Activated CD4-positive, alpha-beta T cell treated with anti-CD3 and anti-CD28 coated beads for 24 hours (primary cell): ENCODE results near the gene BTNL3.
"Not testable (repeated sequence)": the region's sequence is repeated elsewhere in the genome, so short reads cannot be mapped to it uniquely, and the experiment has no call there.

Experiments used
- DNase-seq, 2 donors: peaks; one replicate each; pipeline ENCODE4 v3.0.0-alpha.2; 2020; ENCODE audit warnings: low read depth in 2 of 2

BTNL3 gene

DNA sequence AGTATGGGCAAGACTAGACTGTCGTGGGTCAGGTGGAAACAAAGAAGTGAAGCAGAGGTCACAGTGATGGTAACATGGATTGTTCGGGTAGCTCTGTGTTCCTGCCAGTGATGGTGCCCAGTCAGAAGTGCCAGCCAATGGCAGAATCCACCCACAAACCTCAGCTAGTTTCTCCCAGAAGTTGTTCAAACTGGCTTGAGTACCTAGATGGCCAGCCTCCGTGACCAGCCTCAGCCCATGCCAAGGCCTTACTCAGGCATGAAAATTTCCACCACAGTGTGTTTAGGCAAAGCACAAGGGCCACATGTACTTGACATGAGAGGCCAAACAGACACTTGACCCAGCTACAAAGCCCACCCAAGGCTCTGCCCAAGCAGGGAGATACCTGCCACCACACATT lies 32.0 kb downstream of the BTNL3 start:
- no peak for DNase-seq

DNA sequence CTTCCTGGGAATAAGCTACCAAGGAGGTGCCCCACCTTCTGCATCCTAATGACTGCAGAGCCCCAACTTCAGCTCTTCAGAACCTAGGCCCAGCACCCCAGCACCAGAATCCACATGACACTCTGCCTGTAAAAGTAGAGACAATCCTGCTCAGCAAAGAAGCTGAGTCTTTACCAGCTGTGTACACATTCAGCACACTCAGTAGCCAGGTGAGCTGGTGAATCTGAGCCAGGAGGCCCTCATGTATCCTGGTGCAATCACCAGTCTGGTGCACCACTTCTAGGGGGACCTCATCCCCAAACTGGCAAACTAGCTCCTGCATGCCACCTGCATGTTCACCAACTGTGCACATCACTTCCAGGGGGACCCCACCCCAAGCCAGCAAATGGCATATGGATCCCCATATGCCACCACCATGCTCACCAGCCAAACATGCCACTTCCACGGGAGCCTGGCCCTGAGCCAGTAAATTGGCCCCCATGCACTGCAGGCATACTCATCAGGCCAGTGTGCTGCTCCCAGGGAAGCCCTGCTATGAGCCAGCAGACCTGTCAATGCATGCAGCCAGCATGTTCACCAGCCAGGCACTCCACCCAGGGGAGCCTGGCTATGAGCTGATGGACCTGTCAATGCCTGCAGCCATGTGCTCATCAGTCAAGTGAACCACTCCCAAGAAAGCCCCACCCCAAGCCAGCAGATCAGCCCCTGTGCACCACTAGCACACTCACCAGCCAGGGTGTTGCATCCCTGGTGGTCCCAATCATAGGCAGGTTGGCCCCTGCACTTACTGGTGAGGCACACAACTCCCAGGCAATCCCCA lies 35.8 kb downstream of the BTNL3 start:
- DNase-seq = no peak

DNA sequence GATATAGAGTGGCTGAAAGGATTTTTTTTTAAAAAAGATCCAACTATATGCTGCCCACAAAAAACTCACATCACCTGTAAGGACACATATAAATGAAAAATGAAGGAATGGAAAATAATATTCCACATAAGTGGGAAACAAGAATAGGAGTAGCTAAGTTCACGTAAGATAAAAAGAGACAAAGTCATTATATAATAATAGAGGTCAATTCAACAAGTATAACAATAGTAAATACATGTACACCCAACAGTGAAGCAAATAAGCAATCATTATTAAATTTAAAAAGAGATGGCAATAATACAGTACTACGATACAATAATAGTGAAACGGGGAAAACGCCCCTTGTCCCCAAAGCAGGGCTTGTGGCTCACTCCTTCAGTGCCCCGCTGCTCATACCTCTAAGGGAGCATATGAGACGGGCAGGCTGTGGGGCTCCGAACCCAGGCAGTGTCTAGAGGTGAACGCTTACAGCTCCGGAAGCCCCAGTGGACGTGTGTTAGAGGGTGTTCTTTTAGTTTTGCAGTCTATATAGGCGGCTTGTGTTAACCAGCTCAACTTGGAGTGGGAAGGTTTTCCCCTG lies 38.9 kb downstream of the BTNL3 start:
- DNase-seq = no peak

DNA sequence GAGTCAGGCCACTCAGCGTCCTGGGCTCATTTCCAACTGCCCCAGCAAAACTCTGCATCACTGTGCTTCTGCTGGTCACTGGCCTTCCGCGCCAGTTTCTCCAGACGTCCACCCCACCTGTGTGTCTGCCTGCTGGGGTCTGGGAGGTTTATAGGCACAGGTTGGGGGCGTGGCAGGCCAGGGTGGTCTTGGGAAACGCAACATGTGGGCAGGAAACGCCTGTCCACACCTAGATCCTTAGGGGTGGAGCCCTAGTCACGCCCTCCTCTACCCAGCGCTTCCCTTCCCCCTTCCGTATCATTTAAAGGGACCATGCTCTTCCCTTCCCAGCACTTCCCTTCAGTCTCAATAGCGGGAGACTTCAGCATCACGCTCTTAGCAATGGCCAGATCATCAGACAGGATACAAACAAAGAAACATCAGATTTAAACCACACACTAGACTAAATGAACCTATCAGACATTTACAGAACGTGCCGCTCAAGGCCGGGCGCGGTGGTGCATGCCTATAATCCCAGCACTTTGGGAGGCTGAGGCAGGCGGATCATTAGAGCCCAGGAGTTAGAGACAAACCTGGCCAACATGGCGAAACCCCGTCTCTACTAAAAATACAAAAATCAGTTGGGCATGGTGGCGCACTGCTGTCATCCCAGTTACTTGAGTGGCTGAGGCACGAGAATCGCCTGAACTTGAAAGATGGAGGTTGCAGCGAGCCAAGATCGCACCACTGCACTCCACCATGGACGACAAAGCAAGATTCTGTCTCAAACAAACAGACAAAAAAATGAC lies 39.6 kb downstream of the BTNL3 start:
- no peak for DNase-seq

DNA sequence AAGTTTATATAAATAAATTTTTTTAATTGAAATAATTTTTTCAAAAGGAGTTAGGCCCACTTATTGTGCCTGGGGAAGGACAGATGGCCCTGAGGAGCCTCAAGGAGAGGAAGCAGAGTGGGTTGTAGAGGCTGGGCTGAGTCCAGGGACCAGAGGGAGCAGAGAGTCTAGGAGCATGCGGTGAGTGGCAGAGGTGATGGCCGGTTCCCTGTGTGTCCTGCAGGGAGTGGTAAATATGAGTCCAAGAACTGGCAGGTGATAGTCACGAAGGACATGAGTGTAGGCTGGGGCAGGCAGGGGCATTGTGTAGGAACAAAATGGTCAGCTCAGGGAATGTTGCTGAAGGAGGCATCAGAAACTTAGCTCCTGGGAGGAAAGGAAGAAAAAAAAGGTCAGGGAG lies 43.1 kb downstream of the BTNL3 start:
- DNase-seq = no peak

DNA sequence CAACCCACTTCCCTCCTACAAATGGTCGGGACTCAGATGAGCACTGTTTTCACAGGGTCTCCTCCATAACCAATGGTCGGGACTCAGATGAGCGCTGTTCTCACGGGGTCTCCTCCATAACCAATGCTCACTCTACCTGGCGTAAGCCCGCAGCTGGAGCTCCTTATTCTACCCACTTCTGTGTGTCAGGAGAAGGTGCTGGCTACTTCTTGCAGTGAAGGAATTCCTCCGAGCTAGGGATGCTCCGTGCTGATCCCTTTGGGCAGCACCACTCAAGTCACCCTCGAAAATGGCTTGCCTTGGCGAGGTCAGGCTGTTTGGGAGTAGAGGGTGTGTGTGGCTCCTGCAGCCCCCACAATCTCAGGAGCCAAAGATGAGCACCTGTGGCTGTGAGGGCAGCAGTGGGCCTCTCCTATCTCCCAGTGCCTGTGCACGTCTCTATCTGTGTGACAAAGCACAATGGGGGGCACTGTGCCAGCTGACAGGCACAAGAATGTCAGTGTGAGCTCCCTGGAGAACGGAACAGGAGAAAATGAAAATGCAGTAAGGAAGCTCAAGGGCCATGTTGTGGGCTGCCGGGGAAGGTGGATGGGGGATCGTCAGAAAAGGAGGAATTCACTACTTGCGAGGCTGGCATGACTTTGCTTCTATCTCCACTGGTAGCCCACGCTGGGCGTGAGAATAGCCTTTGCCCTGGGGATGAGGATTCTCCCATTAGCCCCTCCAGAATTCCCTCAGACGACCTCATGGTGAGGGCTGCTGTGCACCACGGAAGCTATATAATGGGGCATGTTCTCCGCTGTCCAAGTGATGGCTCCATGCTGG lies 47.6 kb downstream of the BTNL3 start:
- DNase-seq = no peak

DNA sequence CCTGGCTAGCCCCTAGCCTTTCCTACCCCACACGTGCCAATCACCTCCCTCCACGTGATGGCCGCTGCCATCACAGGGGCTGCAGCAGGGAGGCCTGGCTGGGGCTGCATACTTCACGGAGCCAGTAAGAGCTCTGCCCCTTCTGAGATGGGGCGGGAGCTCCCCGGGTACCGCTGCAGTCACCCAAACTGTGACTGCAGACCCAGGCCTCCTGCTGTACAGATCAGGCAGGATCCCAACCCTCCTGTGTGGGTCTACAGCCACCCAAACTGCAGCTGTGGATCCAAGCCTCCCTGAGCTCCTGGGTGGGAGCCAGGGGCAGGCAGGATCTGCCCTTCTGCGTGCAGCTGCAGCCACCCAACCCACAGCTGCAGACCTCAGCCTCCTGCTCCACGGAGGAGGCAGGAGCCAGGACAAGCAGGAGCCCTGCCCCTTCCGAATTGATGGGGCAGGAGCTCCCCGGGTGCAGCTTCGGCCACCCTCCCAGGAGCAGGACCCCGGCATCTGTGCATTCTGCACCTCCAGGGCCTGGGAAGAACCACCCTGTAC lies 48.2 kb downstream of the BTNL3 start:
- no peak for DNase-seq

DNA sequence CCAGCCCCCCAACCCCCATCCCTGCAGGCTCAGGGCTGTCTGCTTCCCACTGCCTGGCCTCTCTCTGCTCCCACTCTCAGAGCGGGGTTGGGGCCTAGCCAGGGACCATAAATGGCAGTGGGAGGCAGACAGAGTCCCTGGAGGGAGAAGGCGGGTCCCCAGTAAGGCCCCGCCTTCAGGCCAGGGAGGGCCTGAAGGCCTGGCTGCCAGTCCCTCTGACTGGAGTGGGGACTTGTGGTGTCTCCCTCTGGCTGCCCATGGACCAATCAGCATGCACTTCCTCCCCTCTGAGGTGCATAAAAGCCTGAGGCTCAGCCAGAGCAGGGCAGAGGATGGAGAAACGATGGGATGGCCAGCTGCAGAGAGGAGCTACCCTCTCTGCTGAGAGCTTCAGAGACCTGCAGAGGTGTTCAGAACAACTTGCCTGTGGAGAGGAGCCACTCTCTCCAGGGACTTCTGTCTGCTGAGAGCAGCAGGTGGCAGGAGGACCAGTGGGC lies 48.8 kb downstream of the BTNL3 start:
- DNase-seq = no peak

DNA sequence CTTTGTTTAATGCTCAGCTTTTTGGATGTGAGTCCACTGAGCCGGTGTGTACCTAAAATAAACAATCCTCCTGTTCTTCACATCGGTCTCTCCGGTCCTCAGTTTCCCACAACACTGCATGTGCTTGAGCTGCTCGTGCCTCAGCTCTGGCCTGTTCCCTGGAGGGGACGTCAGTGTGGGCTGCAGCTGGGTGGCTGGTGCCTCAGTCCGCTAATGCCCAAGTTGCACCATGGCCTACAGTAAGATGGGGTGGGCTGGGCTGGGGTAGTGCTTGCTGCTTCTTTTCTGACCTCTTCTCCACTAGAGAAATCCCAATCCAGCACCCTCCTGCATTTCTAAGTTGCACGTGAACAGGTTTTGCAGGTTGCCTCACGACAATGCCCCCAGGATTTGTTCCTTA lies 50.8 kb downstream of the BTNL3 start:
- no peak for DNase-seq

DNA sequence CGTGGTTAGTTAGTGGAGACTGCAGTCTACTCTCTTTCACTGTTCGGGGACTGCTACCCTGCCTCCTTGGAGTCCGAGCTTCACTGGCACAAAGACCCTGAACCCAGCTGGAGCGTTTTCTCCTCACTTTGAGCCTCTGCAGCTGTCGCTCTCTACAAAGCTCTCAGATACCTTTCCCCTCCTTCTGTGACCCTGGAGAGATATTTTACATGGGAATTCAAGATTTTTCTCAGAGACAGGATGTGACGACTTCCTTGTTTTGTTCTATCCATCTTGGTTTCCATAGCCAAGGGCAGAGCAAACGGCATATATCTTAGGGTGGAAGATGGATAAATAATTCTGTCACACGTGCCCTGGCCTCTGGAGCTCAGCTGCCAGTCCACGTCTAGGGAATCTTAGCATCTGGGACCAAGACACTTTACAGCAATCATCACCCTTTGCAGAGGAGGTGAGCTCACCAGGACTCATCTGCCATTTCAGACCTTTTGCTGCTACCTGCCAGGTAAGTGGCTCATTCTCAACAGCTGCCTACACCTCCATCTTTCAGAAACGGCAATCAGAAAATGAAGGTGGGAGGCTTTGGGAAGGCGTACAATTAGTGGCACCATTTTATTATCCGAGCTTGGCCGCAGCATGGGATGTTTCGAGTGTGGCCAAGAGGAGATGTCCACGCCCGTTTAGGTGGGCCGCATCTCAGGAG lies 51.4 kb downstream of the BTNL3 start, which contains the start of gene BTNL9:
Gene BTNL9 (plus strand): TSS at position 336 of the 700 bp plus-strand sequence. CDS start 5,224 bp downstream, outside the sequence.
- DNase-seq = no peak

DNA sequence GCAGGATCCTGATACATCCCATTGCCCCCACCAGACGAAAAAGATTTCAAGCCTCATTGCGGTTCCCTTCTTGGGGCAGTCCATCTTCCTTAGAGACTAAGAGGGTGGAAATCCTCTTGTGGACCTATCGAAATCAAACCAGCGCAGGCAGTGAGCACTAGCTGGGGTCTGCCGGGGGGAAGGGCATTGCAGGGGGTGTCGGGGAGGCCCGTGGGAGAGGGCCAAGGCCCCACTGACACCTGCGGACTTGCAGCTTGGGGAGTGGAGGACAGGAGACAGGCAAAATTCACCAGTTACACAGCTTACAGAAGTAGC lies 51.9 kb downstream of the BTNL3 start:
- no peak for DNase-seq

DNA sequence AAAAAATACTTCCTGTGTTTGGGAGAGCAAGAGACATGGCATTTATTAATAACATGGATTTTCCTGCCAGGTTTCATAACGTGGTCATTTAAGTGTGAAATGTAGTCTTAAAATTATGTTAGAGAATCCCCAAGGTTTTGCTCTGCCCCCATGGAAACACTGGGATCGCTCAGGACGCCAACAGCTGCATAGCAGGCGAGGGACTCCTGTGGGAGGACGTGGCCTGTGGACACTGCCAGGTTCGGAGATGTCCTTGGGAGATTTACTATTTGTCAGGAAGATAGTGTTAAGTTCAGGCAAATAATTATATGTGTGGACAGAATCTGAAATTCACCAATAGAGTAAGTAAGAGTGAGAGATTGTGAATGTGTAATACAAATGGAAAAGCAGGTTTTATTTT lies 52.4 kb downstream of the BTNL3 start:
- no peak for DNase-seq

DNA sequence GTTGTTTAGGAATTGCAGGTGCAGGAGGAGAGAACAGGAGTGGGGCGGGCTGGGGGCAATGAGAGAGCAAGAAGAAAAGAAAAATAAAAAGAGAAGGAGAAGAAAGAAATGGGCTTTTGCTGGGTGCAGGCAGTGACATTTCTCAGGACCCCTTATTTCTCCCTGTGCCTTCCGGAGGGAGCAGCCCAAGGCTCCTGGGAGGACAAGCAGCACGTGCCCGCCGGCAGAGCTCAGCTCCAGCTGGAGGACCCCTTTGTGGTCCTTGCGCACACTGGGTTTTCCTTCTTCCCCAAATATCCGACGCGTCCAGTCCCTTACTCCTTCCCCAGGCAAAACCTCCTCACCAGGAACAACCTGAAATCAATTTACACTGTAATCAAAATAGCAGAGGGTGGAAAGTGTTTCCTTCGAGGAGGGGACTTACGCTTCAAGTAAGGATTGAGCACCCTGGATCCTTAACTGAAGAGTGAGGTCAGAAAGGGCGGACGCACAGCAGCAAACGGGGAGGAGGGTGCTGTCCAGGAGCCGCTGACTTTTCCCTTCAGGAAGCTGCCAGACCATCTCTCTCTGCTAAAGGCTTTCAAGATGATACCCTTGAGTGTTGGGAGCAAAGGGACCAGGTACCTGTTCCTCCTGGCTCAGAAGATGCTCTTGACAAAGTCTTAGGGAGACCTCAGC lies 53.5 kb downstream of the BTNL3 start:
- DNase-seq = no peak

DNA sequence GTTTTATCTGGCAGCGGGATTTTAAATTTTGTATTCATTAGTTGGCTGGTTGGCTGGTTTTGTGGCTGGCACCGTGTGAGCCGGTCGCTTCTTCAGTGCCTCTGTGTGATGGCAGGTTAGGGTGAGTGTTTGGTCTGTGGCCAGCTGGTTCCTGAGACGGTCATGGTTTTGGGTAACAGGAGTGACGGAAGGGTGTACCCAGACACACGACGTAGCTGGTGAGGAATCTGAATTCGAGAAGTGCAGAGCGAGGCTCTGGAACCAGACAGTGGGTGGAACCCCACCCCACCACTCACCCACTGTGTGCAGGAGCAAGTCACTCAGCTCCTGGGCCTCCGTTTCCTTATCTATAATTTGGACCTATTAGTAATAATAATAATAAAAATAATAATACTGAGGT lies 54.1 kb downstream of the BTNL3 start:
- no peak for DNase-seq

DNA sequence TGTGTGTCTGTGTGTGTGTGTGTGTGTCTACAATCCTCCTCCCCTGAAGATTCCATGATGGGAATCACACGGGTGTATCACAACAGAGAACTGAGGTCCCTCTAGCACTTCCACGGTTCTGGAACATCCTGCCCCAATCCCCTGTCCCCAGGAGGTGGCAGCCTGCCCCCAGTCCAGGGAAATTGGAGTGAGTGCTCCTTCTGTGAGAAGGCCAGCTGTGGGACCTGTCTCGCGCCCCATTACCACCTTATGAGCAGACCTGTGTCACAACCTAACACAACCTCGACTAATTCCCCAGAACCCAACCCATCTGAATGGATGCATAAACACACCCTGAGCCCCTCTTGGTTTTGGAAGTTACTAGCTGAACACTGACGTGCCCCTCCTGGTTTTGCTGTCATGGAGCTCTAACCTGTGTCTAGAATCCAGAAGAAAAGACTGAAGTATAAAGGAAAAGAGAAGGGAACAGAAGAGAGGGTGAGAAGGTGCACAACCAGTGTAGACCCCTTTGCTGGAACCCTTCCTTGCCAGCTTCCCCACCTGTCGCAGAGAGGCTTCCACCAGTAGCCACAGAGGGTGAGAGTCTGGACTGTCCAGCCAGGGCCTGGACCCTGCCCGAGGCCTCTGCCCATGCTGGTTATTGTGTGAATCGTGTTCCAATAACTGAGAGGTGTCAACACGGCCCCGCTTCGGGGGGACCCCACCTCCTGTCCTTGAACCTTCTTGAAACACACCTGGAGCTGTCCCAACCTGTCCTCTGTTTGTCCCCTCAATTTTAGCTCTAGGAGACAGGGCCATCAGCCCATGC lies 54.8 kb downstream of the BTNL3 start:
- DNase-seq = no peak

DNA sequence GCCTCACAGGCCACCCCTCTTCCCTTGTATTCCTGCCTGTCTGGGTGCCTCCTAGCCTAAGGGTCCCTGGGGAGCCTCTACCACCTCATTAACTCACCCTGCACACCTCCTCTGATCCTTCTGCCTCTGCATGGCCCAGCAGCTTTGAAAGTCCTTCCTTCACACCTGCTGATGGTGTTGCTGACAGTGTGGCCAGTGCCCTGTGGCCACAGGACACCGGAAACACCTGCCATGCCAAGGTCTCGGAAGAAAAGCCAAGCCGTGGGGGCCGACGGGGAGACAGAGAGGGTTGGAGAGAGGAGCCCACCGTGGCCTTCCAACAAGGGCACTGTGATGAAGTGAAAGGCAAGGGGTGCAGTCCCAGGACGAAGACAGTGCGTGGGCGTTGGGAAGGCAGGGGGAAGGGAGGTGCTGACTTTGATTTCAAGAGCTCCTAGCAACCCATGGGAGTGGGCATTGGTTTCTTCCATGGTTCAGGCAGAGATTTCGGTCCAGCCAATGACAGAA lies 55.5 kb downstream of the BTNL3 start:
- no peak for DNase-seq

DNA sequence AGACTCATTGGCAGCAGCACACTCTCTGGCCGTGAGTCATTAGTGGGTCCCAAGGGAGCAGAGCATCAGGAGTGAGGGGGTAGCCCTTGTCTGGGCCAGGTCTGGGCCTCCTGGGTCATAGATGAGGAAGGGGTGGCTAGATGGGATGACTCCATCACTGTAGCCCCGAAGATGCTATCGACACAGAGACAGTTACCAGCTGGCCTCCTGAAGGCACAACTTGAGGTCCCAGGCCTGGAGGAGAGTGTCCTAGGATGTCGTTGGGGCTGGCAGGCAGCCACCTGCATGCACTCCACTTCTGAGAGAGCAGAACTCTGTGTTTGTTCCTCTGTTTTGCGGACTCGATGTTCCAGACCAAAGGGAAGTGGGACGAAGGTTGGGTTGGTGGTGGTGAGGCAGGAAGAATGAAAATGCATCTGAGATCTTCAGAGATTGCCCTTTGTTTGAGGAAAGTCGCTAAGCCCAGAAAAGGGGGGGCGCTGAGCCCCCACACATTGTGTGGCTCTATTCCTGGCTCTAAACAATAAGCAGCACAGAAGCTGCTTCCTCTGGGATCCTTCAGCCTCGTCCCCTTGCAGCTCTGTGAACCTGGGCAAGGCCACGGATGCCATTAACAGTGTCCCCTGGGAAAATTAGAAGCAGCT lies 56.1 kb downstream of the BTNL3 start:
- no peak for DNase-seq

DNA sequence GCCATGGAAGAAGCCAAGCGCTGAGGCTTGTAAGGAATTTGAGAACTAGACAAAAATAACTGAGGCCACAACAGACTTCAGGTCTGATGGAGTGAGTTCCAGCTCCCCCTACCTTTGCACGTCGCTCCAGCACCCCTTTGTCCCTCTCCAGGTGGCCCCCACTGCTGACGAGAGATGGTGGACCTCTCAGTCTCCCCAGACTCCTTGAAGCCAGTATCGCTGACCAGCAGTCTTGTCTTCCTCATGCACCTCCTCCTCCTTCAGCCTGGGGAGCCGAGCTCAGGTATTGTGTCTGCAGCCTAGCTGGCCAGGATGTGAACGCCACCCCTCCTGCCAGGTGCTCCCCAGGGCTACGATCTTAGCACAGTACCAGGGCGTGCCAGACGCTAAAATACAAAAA lies 56.7 kb downstream of the BTNL3 start:
- no peak for DNase-seq

DNA sequence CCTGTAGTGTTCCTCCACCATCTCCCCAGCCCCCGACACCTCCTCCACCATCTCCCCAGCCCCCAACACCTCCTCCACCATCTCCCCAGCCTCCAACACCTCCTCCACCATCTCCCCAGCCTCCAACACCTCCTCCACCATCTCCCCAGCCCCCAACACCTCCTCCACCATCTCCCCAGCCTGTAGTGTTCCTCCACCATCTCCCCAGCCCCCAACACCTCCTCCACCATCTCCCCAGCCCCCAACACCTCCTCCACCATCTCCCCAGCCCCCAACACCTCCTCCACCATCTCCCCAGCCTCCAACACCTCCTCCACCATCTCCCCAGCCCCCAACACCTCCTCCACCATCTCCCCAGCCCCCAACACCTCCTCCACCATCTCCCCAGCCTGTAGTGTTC lies 57.2 kb downstream of the BTNL3 start:
- not testable (repeated sequence) for DNase-seq
